GM18517 (cell line): ENCODE data around the gene ERC2.
"Not testable (repeated sequence)": the region's sequence is repeated elsewhere in the genome, so short reads cannot be mapped to it uniquely, and the experiment has no call there.

Source experiments
- ATAC-seq: cut with Tn5 transposase; IDR thresholded peaks from one replicate; pipeline ENCODE4 v1.9.1; 2021; ENCODE audit warnings: mild to moderate bottlenecking, moderate library complexity; ENCODE audit not compliant: unreplicated experiment

The ERC2 gene

DNA sequence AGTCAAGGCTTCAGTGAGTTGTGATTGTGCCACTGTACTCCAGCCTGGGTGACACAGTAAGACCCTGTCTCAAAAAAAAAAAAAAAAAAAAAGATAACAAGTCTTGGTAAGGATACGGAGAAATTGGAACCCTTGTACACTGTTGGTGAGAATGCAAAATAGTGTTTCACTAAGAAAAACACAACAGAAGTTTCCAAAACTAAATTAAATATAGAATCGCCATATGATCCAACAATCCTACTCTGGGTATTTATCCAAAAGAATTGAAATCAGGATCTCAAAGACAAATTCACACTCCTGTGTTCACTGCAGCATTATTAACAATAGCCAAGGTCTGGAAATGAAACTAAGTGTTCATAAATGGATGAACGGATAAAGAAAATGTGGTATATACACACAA, 149.4 kb downstream of the ERC2 start:
- no peak for ATAC-seq

- no peak for ATAC-seq
These were observed 151.3 kb downstream of the ERC2 start for GRCh38 chr3:56316944-56317343.

- ATAC-seq: no peak
These were observed 153.4 kb downstream of the ERC2 start for GRCh38 chr3:56314842-56315241.

GRCh38 chr3:56309465-56309864, 158.8 kb downstream of the ERC2 start:
- ATAC-seq: no peak

- no peak for ATAC-seq
These were observed 159.8 kb downstream of the ERC2 start for GRCh38 chr3:56308471-56308870.

DNA sequence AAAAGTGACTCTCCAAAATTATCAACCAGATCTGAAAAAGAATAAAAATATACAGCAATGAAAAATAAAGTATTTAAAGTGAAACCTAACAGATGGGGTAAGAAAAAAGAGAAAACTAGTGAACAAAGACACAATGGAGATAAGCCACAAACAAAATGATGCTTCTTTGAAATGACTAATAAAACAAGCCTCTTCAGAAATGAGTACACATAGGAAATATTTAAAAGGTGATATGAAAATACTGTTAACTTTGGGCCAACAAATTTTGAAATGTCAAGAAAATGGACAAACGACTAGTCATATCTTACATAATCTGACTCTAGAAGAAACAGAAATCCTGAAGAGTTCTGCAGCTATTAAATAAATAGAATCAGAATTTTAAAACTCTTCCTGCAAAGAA, 164.2 kb downstream of the ERC2 start:
- ATAC-seq: no peak

GRCh38 chr3:56303487-56303886, 164.8 kb downstream of the ERC2 start:
- no peak for ATAC-seq

DNA sequence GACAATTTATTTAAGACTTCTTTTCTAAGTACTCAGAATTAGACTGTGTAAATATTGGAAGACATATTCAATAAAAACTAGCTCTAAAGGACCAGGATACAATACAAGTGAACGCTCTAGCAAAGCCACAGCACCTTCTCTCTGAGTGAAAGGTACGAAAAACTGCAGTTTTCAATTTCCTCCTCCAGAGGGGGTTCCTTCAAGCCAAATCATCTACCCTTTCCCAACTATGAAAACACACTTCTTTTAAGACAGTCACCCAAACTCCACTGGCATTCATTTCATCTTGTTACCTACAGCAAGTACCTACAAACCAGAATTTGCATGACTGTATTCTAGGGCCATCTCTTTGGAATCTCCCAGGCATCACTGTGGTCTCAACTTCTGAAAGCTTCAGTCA, 165.8 kb downstream of the ERC2 start:
- no peak for ATAC-seq

DNA sequence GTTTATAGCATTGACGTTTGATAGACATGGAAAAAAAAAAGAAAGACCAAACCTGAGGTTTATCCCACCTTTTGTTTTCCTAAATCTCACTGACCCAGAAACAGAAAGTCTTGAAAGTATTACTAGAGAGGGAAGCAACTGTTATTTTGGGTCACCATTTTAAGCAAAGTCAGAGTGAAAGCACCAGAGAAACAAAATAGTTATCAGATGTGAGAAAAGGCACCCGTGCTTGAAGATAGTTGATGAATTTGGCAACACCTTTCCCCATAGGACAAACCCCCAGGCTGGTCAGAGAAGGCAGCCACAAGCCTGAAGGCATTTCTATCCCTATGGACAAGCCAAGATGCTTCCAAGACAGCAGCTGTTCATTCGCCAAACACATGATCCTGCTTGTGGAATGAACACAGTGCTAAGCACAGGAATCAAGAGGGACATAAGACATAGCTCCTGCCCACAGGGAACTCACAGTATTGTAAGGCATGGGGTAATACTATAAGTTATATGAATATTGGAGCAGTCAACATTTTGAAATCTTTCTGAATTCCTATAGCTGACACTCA, 170.9 kb downstream of the ERC2 start:
- ATAC-seq: no peak

- ATAC-seq: no peak
These were observed 171.9 kb downstream of the ERC2 start for GRCh38 chr3:56296361-56296760.

DNA sequence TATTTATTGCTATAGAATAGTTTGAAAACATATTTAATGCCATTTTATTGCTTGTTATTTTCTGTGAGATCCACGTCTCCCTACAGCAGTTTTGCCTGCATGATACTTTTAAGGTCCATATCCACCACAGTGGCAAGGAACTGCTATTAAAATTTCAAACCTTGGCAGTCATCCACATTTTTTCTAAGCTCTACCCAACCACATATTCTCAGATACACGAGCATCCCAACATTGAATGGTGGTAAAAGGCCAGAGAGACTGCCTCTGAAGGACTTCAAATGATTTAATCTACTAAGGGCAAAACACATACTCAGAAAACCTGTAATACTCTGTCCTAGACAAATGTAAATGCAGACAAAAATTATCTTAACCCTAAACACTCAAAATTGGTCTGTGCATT, 173.1 kb downstream of the ERC2 start:
- ATAC-seq: no peak

DNA sequence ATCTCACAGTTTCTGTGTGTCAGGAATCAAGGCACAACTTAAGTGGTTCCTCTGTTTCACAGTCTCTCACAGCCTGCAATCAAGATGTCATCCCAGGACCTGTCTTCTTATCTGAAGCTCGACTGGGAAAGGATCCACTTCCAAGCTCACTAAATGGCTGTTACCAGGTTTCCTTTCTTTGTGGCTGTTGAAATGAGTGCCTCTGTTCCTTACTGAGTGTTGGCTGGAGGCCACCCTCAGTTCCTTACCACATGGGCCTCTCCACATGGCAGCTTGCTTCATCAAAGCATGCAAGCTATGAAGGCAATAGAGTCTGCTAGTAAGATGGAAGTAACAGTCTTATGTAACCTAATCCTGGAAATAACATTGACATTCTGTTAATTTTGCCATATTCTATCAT, 174.0 kb downstream of the ERC2 start:
- ATAC-seq: no peak

DNA sequence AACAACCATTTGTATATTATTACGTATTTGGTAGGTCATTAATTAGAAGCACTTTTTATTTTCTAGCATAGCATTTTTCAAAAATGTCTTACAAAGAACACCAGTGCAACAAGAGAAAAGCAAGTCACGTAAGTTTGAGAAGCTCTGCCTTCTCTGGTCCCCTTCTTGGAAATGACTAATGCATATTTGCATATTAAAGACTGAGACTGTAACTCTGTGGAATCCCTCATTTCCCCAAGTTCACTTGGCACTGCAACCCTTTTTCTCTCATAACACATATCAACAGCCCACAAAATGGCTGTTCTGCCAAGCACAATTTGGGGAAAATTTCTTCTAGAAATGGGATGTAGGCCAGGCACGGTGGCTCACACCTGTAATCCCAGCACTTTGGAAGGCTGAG, 176.3 kb downstream of the ERC2 start:
- no peak for ATAC-seq

DNA sequence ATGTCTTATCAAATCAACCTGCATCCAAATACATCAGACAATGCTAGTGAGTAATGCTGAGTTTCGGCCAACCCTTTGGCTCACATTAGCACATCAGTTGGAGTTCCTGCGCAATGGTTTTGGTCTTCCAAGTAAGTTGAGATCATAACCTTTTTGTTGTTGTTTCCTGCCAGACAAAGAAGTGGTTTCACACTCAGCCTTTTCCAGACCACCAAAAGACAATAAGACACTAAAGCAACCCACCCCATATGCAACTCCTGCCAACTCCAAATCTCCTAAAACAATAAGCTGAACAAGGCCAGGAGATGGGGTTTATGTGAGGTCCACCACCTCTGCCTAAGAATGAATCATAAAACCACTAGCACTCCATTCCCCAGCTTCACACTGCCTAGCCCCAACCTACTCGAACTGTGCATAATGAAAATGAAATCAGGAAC, 177.0 kb downstream of the ERC2 start:
- ATAC-seq: no peak

- no peak for ATAC-seq
These were observed 177.9 kb downstream of the ERC2 start for GRCh38 chr3:56290374-56290773.

DNA sequence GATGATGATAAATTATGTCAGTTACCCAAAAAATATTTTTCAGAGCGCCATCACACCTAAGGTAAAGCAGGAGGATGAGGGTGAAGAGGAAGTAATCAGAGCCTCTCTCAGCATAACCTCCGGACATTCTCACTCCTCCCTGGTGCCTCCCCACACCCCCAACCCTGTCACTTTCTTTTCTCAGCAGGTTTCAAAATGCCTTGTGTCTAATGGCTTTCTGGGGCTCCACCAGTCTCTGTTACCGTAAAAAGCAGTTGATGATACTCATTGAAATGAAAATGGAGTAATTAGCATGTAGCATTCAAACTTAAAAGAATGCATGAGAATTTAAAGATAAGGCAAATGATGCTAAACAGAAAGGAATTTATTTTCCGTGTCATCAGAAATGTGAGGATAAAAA, 180.0 kb downstream of the ERC2 start:
- ATAC-seq: no peak

DNA sequence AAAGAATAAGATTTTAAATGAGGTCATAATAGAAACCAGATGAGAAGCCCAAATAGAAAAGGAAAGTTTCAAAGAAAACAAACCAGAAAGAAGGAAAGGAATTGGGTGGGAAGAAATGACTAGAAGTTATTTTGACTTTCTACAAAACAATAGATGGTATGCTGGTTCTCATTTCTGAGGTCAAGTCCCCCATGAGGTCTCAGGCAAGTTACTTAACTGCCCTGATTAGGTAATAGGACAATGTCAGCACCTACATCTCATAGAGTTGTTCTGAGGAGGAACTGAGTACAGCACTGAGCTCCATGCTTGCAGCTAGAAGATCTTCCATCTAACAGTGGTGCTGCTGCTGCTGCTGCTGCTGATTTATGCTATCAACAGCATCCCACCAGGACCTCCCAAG, 185.9 kb downstream of the ERC2 start:
- ATAC-seq: no peak

DNA sequence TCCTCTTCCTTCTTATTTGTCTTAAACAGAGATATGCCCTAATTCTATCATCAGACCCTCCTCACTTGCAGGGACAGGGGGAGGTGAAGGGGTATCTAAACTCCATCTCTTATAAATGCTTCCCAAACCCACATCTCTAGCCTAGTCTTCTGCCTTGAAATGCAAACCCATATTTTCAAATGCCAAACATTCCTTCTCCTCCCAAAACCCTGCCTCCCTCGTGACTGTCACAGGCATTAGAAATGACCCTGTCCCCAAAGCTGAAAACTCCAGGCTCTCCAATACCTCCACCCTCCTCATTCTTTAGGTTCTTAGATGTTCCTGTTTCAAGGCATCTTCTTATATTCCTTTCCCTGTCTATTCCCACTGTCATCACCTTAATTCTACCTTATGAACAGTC, 191.0 kb downstream of the ERC2 start:
- ATAC-seq: no peak

- no peak for ATAC-seq
These were observed 193.1 kb downstream of the ERC2 start for GRCh38 chr3:56275120-56275519.

- ATAC-seq: no peak
These were observed 198.3 kb downstream of the ERC2 start for GRCh38 chr3:56269755-56270535.

GRCh38 chr3:56268616-56269383, 199.5 kb downstream of the ERC2 start:
- no peak for ATAC-seq

- not testable (repeated sequence) for ATAC-seq
These were observed 206.4 kb downstream of the ERC2 start for GRCh38 chr3:56261852-56262251.
